Fibroblast of lung (primary cell): ENCODE measurements around the gene ZNF284. TPM values are rescaled to one million over a fixed set of nuclear protein-coding genes. Genes with fewer than 3 reads are reported as not detected.

Experiments used
- DNase-seq, 2 donors: peaks; one replicate each; pipeline versions ENCODE4 v3.0.0 to v3.0.0-alpha.2; 2010; ENCODE audit warnings: low read depth in 2 of 2
- H2AFZ ChIP-seq: 2 replicates; pipeline ENCODE4 v1.5.1; 2012; ENCODE audit warnings: low read length, control low read depth, inconsistent platforms
- H3K27ac ChIP-seq: 2 replicates; pipeline ENCODE4 v1.5.1; 2011; ENCODE audit warnings: low read length, control low read depth; ENCODE audit not compliant: insufficient read depth
- H3K27me3 ChIP-seq: 2 replicates; pipeline ENCODE4 v1.5.1; 2011; ENCODE audit warnings: mild to moderate bottlenecking, low read length; ENCODE audit not compliant: control insufficient read depth, insufficient read depth
- H3K36me3 ChIP-seq: 2 replicates; pipeline ENCODE4 v1.5.1; 2011; ENCODE audit warnings: low read length; ENCODE audit not compliant: control insufficient read depth, insufficient read depth
- H3K4me1 ChIP-seq: 2 replicates; pipeline ENCODE4 v1.5.1; 2011; ENCODE audit warnings: low read length; ENCODE audit not compliant: control insufficient read depth, insufficient read depth; ENCODE audit errors: extremely low read depth
- H3K4me2 ChIP-seq: 2 replicates; pipeline ENCODE4 v1.5.1; 2011; ENCODE audit warnings: low read length, control low read depth; ENCODE audit not compliant: insufficient read depth; ENCODE audit errors: extremely low read depth
- H3K4me3 ChIP-seq, 4 experiments: fragments of 200-600 bp in 1 of 4; sonication (generic) in 1 of 4; replicated peaks in 1 of 4; 2 replicates each; pipeline ENCODE4 v1.5.1; 2011 to 2016; ENCODE audit warnings: low read length in 4 of 4, low read depth in 3 of 4, mild to moderate bottlenecking in 3 of 4, control low read depth in 2 of 4, inconsistent platforms in 1 of 4, mixed read lengths in 1 of 4; ENCODE audit not compliant: insufficient read depth in 1 of 4; ENCODE audit errors: control extremely low read depth in 1 of 4
- H3K79me2 ChIP-seq: 2 replicates; pipeline ENCODE4 v1.5.1; 2012; ENCODE audit warnings: mild to moderate bottlenecking, low read length, inconsistent platforms; ENCODE audit not compliant: control insufficient read depth, insufficient read depth
- H3K9ac ChIP-seq: 2 replicates; pipeline ENCODE4 v1.5.1; 2011; ENCODE audit warnings: mild to moderate bottlenecking, low read length, control low read depth; ENCODE audit not compliant: insufficient read depth
- H3K9me3 ChIP-seq: 2 replicates; pipeline ENCODE4 v1.5.1; 2012; ENCODE audit warnings: low read depth, low read length; ENCODE audit not compliant: control insufficient read depth, insufficient read depth
- H4K20me1 ChIP-seq: 2 replicates; pipeline ENCODE4 v1.5.1; 2011; ENCODE audit warnings: low read length; ENCODE audit not compliant: control insufficient read depth, insufficient read depth; ENCODE audit errors: extremely low read depth
- CTCF ChIP-seq, 2 donors: IDR thresholded peaks in 1 of 2; conservative IDR thresholded peaks in 1 of 2; 1 replicate in 1 of 2; 2 replicates in 1 of 2; pipeline ENCODE4 v1.5.1; 2011 to 2012; ENCODE audit warnings: low read length in 2 of 2, control low read depth in 1 of 2, inconsistent platforms in 1 of 2, low read depth in 1 of 2, mild to moderate bottlenecking in 1 of 2
- EZH2 ChIP-seq: IDR thresholded peaks from 2 replicates; pipeline ENCODE4 v1.5.1; 2012; ENCODE audit warnings: low read length, control low read depth, mild to moderate bottlenecking; ENCODE audit errors: missing control alignments
- polyA plus RNA-seq, 2 donors: library from polyadenylated mRNA; depleted of rRNA in 1 of 2; stranded (reverse) in 1 of 2; unstranded in 1 of 2; fragments of >200 nt; gene quantifications; 2 replicates each; pipeline ENCODE4 v1.2.1, GENCODE V29; 2011 to 2012; ENCODE audit warnings: missing spikeins in 1 of 2
- total RNA-seq: library from RNA; depleted of rRNA; stranded (reverse); fragments of >200 nt; gene quantifications from 2 replicates; pipeline ENCODE4 v1.2.1, GENCODE V29; 2014

Gene ZNF284
- total and polyA plus RNA-seq, 2 donors (not counting 1 experiment from before 2014, with no cell fraction given) = 2.7 to 4.0 TPM

GRCh38 chr19:44069415-44069814 is 2.5 kb upstream of the ZNF284 start:
- H3K27me3 ChIP-seq = no peaks in the 10 kb centered on the region
- peaks cover 3% of the 10 kb centered on the region for H3K4me1 ChIP-seq
- H3K79me2 ChIP-seq = no peaks in the 10 kb centered on the region
- H3K4me2 ChIP-seq = no peak overlapping the region
- H3K9ac ChIP-seq = no peak overlapping the region
- TF ChIP-seq EZH2 (no peak), CTCF (conservative IDR thresholded peaks at IDR 0.05 in 1 of 2, IDR thresholded peaks at IDR 0.05 in 1 of 2; ENCODE audit: low read depth in 1 of 2, low read length in 2 of 2) (no peak)
- H2AFZ ChIP-seq = no peak overlapping the region
- H3K36me3 ChIP-seq = peaks cover 10% of the 10 kb centered on the region
- DNase-seq = no peak
- no peak overlapping the region for H3K4me3 ChIP-seq
- no peaks in the 10 kb centered on the region for H4K20me1 ChIP-seq
- H3K9me3 ChIP-seq = peaks cover 5% of the 10 kb centered on the region
- no peak overlapping the region for H3K27ac ChIP-seq

GRCh38 chr19:44072543-44073401 is 813 bp downstream of the ZNF284 start:
- peak overlapping the region; percentile 100 for H2AFZ ChIP-seq
- no peaks in the 10 kb centered on the region for H3K27me3 ChIP-seq
- no peaks in the 10 kb centered on the region for H4K20me1 ChIP-seq
- no peaks in the 10 kb centered on the region for H3K79me2 ChIP-seq
- H3K9me3 ChIP-seq = no peaks in the 10 kb centered on the region
- peak in 1 of 2 donors; percentile 1 for DNase-seq
- H3K4me1 ChIP-seq = peaks cover 3% of the 10 kb centered on the region
- H3K4me2 ChIP-seq = peak overlapping the region; percentile 97
- no peaks in the 10 kb centered on the region for H3K36me3 ChIP-seq
- peak overlapping the region; percentile 82 to 92 (median 88) for H3K4me3 ChIP-seq
- TF ChIP-seq CTCF (conservative IDR thresholded peaks at IDR 0.05 in 1 of 2, IDR thresholded peaks at IDR 0.05 in 1 of 2; ENCODE audit: low read depth in 1 of 2, low read length in 2 of 2) = no peak
- TF ChIP-seq EZH2 = no peak
- H3K27ac ChIP-seq = peak overlapping the region; percentile 49
- peak overlapping the region; percentile 44 for H3K9ac ChIP-seq

GRCh38 chr19:44076325-44076724 is 4.4 kb downstream of the ZNF284 start:
- H3K4me3 ChIP-seq = no peak overlapping the region
- H3K27me3 ChIP-seq = no peaks in the 10 kb centered on the region
- H4K20me1 ChIP-seq = no peaks in the 10 kb centered on the region
- H3K9ac ChIP-seq = no peak overlapping the region
- no peak for TF ChIP-seq CTCF (conservative IDR thresholded peaks at IDR 0.05 in 1 of 2, IDR thresholded peaks at IDR 0.05 in 1 of 2; ENCODE audit: low read depth in 1 of 2, low read length in 2 of 2)
- TF ChIP-seq EZH2 = no peak
- no peak overlapping the region for H2AFZ ChIP-seq
- H3K79me2 ChIP-seq = no peaks in the 10 kb centered on the region
- H3K36me3 ChIP-seq = no peaks in the 10 kb centered on the region
- no peak for DNase-seq
- no peaks in the 10 kb centered on the region for H3K9me3 ChIP-seq
- H3K4me2 ChIP-seq = no peak overlapping the region
- no peak overlapping the region for H3K27ac ChIP-seq
- peaks cover 3% of the 10 kb centered on the region for H3K4me1 ChIP-seq
